PC-3 (cell line): ENCODE data around the gene SEC31A. TPM values are rescaled to one million over a fixed set of nuclear protein-coding genes. Genes with fewer than 3 reads are reported as not detected.

Experiments
- ATAC-seq: fragments of 200-7000 bp; cut with Tn5 transposase; 2 replicates; pipeline ENCODE4 v1.9.1; 2020; ENCODE audit warnings: mild to moderate bottlenecking, moderate library complexity
- BruUV-seq: library from RNA; stranded (reverse); fragments of 400-500 nt; replicated peaks from 2 replicates; lab custom pipeline; 2021; lab: Mats Ljungman, UMichigan
- CTCF ChIA-PET: fragments of 300-600 bp; sonication (Branson Sonifier 250); formaldehyde crosslinking; loops from one replicate; lab custom pipeline; 2022; ENCODE audit warnings: antibody characterized with exemption; lab: Charles Lee
- POLR2A ChIA-PET: fragments of 300-600 bp; sonication (Branson Sonifier 250); formaldehyde crosslinking; loops from one replicate; lab custom pipeline; 2022; ENCODE audit warnings: antibody characterized with exemption; ENCODE audit not compliant: unreplicated experiment; lab: Charles Lee
- DNase-seq: peaks from one replicate; pipeline ENCODE4 v3.0.0-alpha.2; 2015
- H2AFZ ChIP-seq: fragments of 300-600 bp; sonication (generic); 2 replicates; pipeline ENCODE4 v1.6.0; 2016; ENCODE audit warnings: antibody characterized with exemption, low read length
- H3F3A ChIP-seq: fragments of 300-600 bp; sonication (generic); one replicate; pipeline ENCODE4 v1.6.0; 2017; ENCODE audit warnings: antibody characterized with exemption, low read length, control low read depth, mild to moderate bottlenecking; ENCODE audit not compliant: unreplicated experiment
- H3K27ac ChIP-seq: fragments of 300-600 bp; sonication (generic); 2 replicates; pipeline ENCODE4 v1.5.1; 2016; ENCODE audit warnings: mild to moderate bottlenecking, low read length
- H3K27me3 ChIP-seq: fragments of 300-600 bp; sonication (generic); 2 replicates; pipeline ENCODE4 v1.6.1; 2016; ENCODE audit warnings: low read length, mixed read lengths
- H3K36me3 ChIP-seq: fragments of 300-600 bp; sonication (generic); 2 replicates; pipeline ENCODE4 v1.6.1; 2016; ENCODE audit warnings: low read depth, mixed run types, low read length, mixed read lengths
- H3K4me1 ChIP-seq: fragments of 300-600 bp; sonication (generic); 2 replicates; pipeline ENCODE4 v1.5.1; 2016; ENCODE audit warnings: low read length; ENCODE audit not compliant: insufficient read depth
- H3K4me2 ChIP-seq: fragments of 300-600 bp; sonication (generic); 2 replicates; pipeline ENCODE4 v1.6.0; 2016; ENCODE audit warnings: low read length
- H3K4me3 ChIP-seq: fragments of 300-600 bp; sonication (generic); 2 replicates; pipeline ENCODE4 v1.5.1; 2016; ENCODE audit warnings: mild to moderate bottlenecking, low read length, mixed read lengths
- H3K79me2 ChIP-seq: fragments of 300-600 bp; sonication (generic); 2 replicates; pipeline ENCODE4 v1.6.1; 2017; ENCODE audit warnings: low read length, mixed read lengths
- H3K9ac ChIP-seq: fragments of 300-600 bp; sonication (generic); 2 replicates; pipeline ENCODE4 v1.6.0; 2016; ENCODE audit warnings: mild to moderate bottlenecking, low read length
- H3K9me2 ChIP-seq: fragments of 300-600 bp; sonication (generic); replicated peaks from 2 replicates; pipeline ENCODE4 v1.6.1; 2016; ENCODE audit warnings: mixed run types, low read length, mixed read lengths
- H3K9me3 ChIP-seq: fragments of 300-600 bp; sonication (generic); 2 replicates; pipeline ENCODE4 v1.6.1; 2016; ENCODE audit warnings: low read length, mixed read lengths
- H4K20me1 ChIP-seq: fragments of 300-600 bp; sonication (generic); 2 replicates; pipeline ENCODE4 v1.6.1; 2016; ENCODE audit warnings: low read length, mixed read lengths
- CTCF ChIP-seq: fragments of 300-600 bp; sonication (generic); conservative IDR thresholded peaks from 2 replicates; pipeline ENCODE4 v1.5.1; 2017; ENCODE audit warnings: antibody characterized with exemption, low read depth, mild to moderate bottlenecking, low read length
- EZH2 ChIP-seq: fragments of 300-600 bp; sonication (generic); IDR thresholded peaks from one replicate; pipeline ENCODE4 v1.6.1; 2017; ENCODE audit warnings: antibody characterized with exemption, mild to moderate bottlenecking, low read length; ENCODE audit not compliant: unreplicated experiment
- EZH2phosphoT487 ChIP-seq: fragments of 300-600 bp; sonication (generic); IDR thresholded peaks from 2 replicates; pipeline ENCODE4 v1.6.1; 2018; ENCODE audit warnings: mild to moderate bottlenecking, antibody characterized with exemption, low read length, borderline replicate concordance
- intact Hi-C: fragments of 100-400 bp; cut with micrococcal nuclease; formaldehyde crosslinking; loops from 2 replicates; pipeline ENCODE4 v1.9.0; 2023
- total RNA-seq: library from RNA; depleted of rRNA; stranded (reverse); fragments of >200 nt; gene quantifications from 2 replicates; pipeline ENCODE4 v1.2.3, GENCODE V29; 2014

SEC31A gene
- total RNA-seq, 1 experiment from 2014 or later: 47.4 TPM

- no peak overlapping the region for H3K27ac ChIP-seq
- H3K36me3 ChIP-seq: no peaks in the 10 kb centered on the region
- no peaks in the 10 kb centered on the region for H3K79me2 ChIP-seq
- no peak overlapping the region for H3K9ac ChIP-seq
- H3K4me3 ChIP-seq: no peak overlapping the region
- H3K9me2 ChIP-seq: no peaks in the 10 kb centered on the region
- no peaks in the 10 kb centered on the region for H3K27me3 ChIP-seq
- POLR2A ChIA-PET: no interaction called here
- CTCF ChIA-PET: no interaction called here
- no peak for ATAC-seq
- intact Hi-C loops: no loop called here
- no peak for TF ChIP-seq EZH2phosphoT487
- no peak for TF ChIP-seq CTCF
- TF ChIP-seq EZH2: no peak
- no TSS peak for BruUV-seq
- H3K4me1 ChIP-seq: no peaks in the 10 kb centered on the region
- H2AFZ ChIP-seq: no peak overlapping the region
- H4K20me1 ChIP-seq: no peaks in the 10 kb centered on the region
- no peak for DNase-seq
- no peaks in the 10 kb centered on the region for H3F3A ChIP-seq
- H3K4me2 ChIP-seq: no peak overlapping the region
- H3K9me3 ChIP-seq: no peaks in the 10 kb centered on the region
These were observed 81.3 kb downstream of the SEC31A start for GRCh38 chr4:82809619-82810018.

GRCh38 chr4:82803746-82804145 is 87.2 kb downstream of the SEC31A start:
- BruUV-seq: no TSS peak
- intact Hi-C loops: loop anchor here (2.0 kb wide), 2 partner anchors 83 to 341 kb away; no protein-coding TSS in a partner anchor
- CTCF ChIA-PET: interaction anchor here (0.6 kb wide), 1 partner anchor 341 kb away, joined by 3 read pairs; no protein-coding TSS in a partner anchor

More at GRCh38 chr4:82803746-82804145, 87.2 kb downstream of the SEC31A start:
- Histone ChIP-seq H3K9me2 (no peaks in the 10 kb centered on the region), H3K4me2 (no peak overlapping the region), H3K9me3 (no peaks in the 10 kb centered on the region), H3K79me2 (no peaks in the 10 kb centered on the region), H3K27me3 (peaks cover 6% of the 10 kb centered on the region), H3K4me1 (0 out of 2 replicates have a peak, but pooled peaks cover 3% of the 10 kb centered on the region), H3K36me3 (no peaks in the 10 kb centered on the region), H3K27ac (no peak overlapping the region), H4K20me1 (no peaks in the 10 kb centered on the region), H3F3A (no peaks in the 10 kb centered on the region), H2AFZ (no peak overlapping the region), H3K4me3 (no peak overlapping the region), H3K9ac (no peak overlapping the region)
- POLR2A ChIA-PET: no interaction called here
- TF ChIP-seq CTCF (no peak), EZH2 (no peak), EZH2phosphoT487 (no peak)
- ATAC-seq: no peak
- DNase-seq: no peak
